Epithelial cell of proximal tubule (primary cell): Measurements from ENCODE around the gene JDP2. TPM values are rescaled to one million over a fixed set of nuclear protein-coding genes. Genes with fewer than 3 reads are reported as not detected.

ENCODE experiments used
- DNase-seq: peaks from one replicate; pipeline ENCODE4 v3.0.0-alpha.2; 2011; ENCODE audit warnings: low read depth
- H3K4me3 ChIP-seq: 2 replicates; pipeline ENCODE4 v1.5.1; 2011; ENCODE audit warnings: low read depth, mild to moderate bottlenecking, low read length
- total RNA-seq: library from RNA; depleted of rRNA; stranded (reverse); fragments of >200 nt; gene quantifications from 2 replicates; pipeline ENCODE4 v1.2.3, GENCODE V29; 2015
- TF ChIP-seq, protein P1 (sequence below): conservative IDR thresholded peaks from 2 replicates; pipeline ENCODE4 v1.5.1; 2012; ENCODE audit warnings: low read depth, mild to moderate bottlenecking, low read length

JDP2 gene
- total RNA-seq, 1 donor from 2014 or later: 16.6 TPM

DNA sequence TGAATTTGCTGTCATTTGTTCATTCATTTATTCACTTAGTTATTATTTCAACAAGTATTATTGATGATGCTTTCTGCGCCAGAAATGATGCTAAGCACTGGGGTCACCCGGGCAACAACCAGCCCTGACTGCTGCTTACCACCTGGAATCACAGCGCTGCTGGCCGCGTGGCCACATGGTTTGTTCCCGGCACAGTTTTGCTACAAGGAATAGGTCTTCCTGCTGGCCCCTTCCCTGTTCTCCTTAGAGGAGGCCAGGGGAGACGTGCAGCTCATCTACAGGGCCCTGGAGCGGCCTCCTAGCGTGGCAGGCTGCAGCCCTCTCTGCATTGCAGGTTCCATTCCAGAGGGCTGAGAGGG lies 7.0 kb downstream of the JDP2 start:
- H3K4me3 ChIP-seq: no peak overlapping the region
- TF ChIP-seq, protein P1, sequence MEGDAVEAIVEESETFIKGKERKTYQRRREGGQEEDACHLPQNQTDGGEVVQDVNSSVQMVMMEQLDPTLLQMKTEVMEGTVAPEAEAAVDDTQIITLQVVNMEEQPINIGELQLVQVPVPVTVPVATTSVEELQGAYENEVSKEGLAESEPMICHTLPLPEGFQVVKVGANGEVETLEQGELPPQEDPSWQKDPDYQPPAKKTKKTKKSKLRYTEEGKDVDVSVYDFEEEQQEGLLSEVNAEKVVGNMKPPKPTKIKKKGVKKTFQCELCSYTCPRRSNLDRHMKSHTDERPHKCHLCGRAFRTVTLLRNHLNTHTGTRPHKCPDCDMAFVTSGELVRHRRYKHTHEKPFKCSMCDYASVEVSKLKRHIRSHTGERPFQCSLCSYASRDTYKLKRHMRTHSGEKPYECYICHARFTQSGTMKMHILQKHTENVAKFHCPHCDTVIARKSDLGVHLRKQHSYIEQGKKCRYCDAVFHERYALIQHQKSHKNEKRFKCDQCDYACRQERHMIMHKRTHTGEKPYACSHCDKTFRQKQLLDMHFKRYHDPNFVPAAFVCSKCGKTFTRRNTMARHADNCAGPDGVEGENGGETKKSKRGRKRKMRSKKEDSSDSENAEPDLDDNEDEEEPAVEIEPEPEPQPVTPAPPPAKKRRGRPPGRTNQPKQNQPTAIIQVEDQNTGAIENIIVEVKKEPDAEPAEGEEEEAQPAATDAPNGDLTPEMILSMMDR: no peak
- no peak for DNase-seq

GRCh38 chr14:75435473-75435872 lies 7.7 kb downstream of the JDP2 start:
- TF ChIP-seq, protein P1: no peak
- H3K4me3 ChIP-seq: no peak overlapping the region
- no peak for DNase-seq

- TF ChIP-seq, protein P1: no peak
These were observed 9.7 kb downstream of the JDP2 start for GRCh38 chr14:75437201-75438143.

DNA sequence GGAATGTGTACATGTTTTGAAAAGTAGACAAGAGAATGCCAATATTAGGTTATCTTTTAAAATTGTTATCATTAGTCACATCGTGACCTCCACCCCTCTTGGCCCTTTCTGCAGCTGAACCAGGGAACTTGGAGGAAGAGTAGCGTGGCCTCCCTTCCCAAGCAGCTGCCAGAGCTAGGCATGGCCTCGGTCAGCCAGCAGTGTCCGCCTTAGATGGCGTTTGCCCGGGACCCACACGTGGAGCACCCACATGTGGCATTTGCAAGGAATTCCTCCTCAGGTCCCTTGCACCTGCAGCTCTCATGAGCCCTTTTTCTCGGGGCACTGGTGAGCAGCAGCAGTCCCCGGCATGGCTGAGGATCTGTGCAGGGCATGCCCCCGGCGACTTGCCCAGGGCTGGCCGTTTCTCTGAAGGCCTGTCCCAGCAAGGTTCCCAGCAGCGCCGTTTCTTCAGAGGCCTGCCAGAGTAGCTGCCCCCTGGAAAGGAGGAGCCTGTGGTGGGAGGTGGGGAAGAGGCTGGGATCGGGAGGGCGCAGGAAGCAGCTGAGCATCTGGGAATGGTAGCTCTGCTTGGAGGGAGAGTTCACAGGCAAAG lies 10.8 kb downstream of the JDP2 start:
- H3K4me3 ChIP-seq: no peak overlapping the region
- TF ChIP-seq, protein P1: no peak
- DNase-seq: no peak

More at GRCh38 chr14:75437201-75438143, 9.7 kb downstream of the JDP2 start:
- DNase-seq: no peak
- H3K4me3 ChIP-seq: no peak overlapping the region

DNA sequence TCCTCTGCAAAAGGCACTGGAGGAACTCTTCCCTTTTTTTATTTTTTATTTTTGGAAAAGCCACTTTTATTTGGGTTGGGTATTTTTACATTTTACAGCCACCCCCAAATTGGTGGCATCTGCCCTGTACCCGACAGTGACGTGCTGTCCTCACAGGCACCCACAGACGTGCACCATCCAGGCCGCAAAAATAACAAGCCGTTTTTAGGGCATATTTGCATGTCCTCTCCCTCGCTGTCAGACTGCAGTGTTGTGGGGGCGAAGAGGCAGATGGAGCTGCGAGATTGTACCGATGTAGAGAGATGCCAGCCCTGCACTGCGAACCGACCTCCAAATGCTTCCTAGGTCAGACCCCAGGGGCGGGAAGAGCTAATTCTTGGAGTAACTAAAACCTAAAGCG lies 12.2 kb downstream of the JDP2 start:
- no peak for DNase-seq
- TF ChIP-seq, protein P1: no peak
- no peak overlapping the region for H3K4me3 ChIP-seq

DNA sequence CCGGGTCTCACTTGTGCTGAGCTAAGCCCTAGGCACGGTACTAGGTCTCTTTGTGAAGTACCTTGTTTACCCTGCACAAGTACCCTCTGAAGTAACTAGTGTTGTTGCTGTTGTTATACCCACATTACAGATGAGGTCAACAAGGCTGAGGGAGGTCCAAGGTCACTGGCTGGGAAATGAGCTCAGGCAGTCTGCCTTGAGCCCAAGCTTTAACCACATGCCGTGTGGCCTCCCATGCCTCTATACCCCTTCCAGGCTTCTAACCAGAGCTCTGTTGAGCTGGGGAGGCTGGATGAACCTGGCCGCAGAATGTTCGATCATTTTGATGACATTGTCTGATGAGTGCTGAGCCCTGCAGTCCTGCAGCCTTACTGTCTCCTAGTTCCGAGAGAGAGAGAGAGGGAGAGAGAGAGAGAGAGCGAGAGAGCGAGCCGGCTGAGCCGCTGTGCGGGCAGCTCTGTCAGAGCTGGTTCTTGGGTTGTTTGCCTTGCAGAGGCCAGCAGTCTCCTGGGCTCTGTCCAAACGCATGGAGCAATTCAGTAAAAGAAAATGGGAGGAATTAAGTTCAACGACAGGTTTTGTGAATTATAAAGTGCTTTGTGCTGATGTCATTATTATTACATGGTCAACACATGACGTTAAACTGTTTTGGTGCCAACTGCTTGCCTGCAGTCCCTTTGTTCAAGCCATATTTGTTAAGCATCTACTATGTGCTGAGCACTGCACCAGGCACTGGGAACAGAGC lies 13.1 kb downstream of the JDP2 start:
- DNase-seq: no peak
- TF ChIP-seq, protein P1: no peak
- H3K4me3 ChIP-seq: no peak overlapping the region
